MM.1S (cell line): ENCODE data around the gene PIGT.

Experiments
- DNase-seq: peaks from one replicate; pipeline ENCODE4 v3.0.0-alpha.2; 2015
- H2AFZ ChIP-seq: fragments of 300-600 bp; sonication (generic); 2 replicates; pipeline ENCODE4 v1.6.0; 2016; ENCODE audit warnings: antibody characterized with exemption, low read length
- H3F3A ChIP-seq: fragments of 300-600 bp; sonication (generic); 2 replicates; pipeline ENCODE4 v1.6.1; 2016; ENCODE audit warnings: mild to moderate bottlenecking, antibody characterized with exemption, low read length, moderate library complexity, mixed read lengths; ENCODE audit not compliant: insufficient read depth
- H3K27ac ChIP-seq: fragments of 300-600 bp; sonication (generic); 2 replicates; pipeline ENCODE4 v1.5.1; 2016; ENCODE audit warnings: mild to moderate bottlenecking, low read length
- H3K27me3 ChIP-seq: fragments of 300-600 bp; sonication (generic); replicated peaks from 2 replicates; pipeline ENCODE4 v1.6.0; 2016; ENCODE audit warnings: low read length; ENCODE audit not compliant: insufficient read depth
- H3K36me3 ChIP-seq: fragments of 300-600 bp; sonication (generic); replicated peaks from 2 replicates; pipeline ENCODE4 v1.6.1; 2016; ENCODE audit warnings: mild to moderate bottlenecking, low read length, mixed read lengths; ENCODE audit not compliant: insufficient read depth
- H3K4me1 ChIP-seq: fragments of 300-600 bp; sonication (generic); 2 replicates; pipeline ENCODE4 v1.6.1; 2016; ENCODE audit warnings: low read length, mixed read lengths
- H3K4me2 ChIP-seq: fragments of 300-600 bp; sonication (generic); 2 replicates; pipeline ENCODE4 v1.6.0; 2016; ENCODE audit warnings: low read depth, low read length
- H3K4me3 ChIP-seq: fragments of 300-600 bp; sonication (generic); 2 replicates; pipeline ENCODE4 v1.5.1; 2016; ENCODE audit warnings: low read length, mixed read lengths
- H3K79me2 ChIP-seq: fragments of 300-600 bp; sonication (generic); 2 replicates; pipeline ENCODE4 v1.6.1; 2016; ENCODE audit warnings: mixed run types, low read length, mixed read lengths
- H3K9ac ChIP-seq: fragments of 300-600 bp; sonication (generic); 2 replicates; pipeline ENCODE4 v1.6.1; 2016; ENCODE audit warnings: low read length, mixed read lengths
- H3K9me2 ChIP-seq: fragments of 300-600 bp; sonication (generic); replicated peaks from 2 replicates; pipeline ENCODE4 v1.6.1; 2016; ENCODE audit warnings: mild to moderate bottlenecking, low read length, mixed read lengths; ENCODE audit not compliant: insufficient read depth
- H3K9me3 ChIP-seq: fragments of 300-600 bp; sonication (generic); replicated peaks from 2 replicates; pipeline ENCODE4 v1.6.1; 2016; ENCODE audit warnings: mild to moderate bottlenecking, low read length, mixed read lengths; ENCODE audit not compliant: insufficient read depth
- H4K20me1 ChIP-seq: fragments of 300-600 bp; sonication (generic); 2 replicates; pipeline ENCODE4 v1.6.1; 2016; ENCODE audit warnings: mild to moderate bottlenecking, low read length, moderate library complexity, mixed read lengths; ENCODE audit not compliant: insufficient read depth
- EZH2 ChIP-seq: fragments of 300-600 bp; sonication (generic); optimal IDR thresholded peaks from 2 replicates; pipeline ENCODE3; 2017; ENCODE audit warnings: low read depth, mild to moderate bottlenecking, antibody characterized with exemption, low read length, mixed read lengths
- EZH2phosphoT487 ChIP-seq: fragments of 300-600 bp; sonication (generic); IDR thresholded peaks from 2 replicates; pipeline ENCODE4 v1.6.1; 2018; ENCODE audit warnings: antibody characterized with exemption, low read length
- TF ChIP-seq, protein P1 (sequence below): fragments of 300-600 bp; sonication (generic); IDR thresholded peaks from 2 replicates; pipeline ENCODE4 v1.5.1; 2016; ENCODE audit warnings: antibody characterized with exemption, low read length, mixed read lengths

Gene PIGT

DNA sequence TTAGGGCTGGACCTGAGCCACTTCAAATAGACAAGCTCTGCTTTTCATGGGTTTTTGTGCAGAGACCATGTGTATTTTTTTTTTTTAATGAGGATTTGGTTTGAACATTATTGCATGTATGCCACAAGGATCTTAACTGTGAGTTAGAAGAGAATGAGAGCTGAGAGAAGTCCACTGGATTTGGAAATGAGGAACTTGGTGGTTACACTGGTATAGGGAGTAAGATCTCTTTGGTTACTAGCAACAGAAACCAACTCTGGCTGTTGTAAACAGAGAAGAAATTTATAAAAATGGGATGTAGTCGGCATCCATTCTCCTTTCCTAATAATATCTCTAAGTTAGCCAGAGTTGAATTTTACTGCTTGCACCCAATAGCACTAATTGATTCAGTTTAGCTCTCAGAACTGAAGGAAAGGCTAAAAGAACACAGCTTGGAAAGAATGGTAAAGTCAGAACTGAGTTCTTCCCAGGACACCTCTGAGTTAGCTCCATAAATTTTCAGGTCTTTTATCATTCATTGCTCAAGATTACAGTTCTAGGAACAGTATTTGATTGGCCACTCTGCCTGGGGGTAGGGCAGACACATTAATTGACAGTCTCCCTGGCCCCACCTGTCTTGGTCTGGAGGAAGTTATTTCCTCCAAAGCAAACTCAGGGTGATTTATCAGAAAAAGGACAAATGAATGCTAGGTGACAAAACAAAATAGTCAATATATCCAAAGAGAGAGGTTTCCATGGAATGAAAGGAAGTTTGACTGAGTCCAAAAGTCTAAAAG is 49.7 kb downstream of the PIGT start:
- Histone ChIP-seq H3K27ac (no peak overlapping the region), H3K36me3 (no peaks in the 10 kb centered on the region), H3K4me2 (no peak overlapping the region), H3K4me3 (no peak overlapping the region), H3K9me3 (no peaks in the 10 kb centered on the region), H3K4me1 (no peaks in the 10 kb centered on the region), H3K79me2 (no peaks in the 10 kb centered on the region), H4K20me1 (no peaks in the 10 kb centered on the region), H3K9ac (no peak overlapping the region), H3F3A (no peaks in the 10 kb centered on the region), H3K27me3 (no peaks in the 10 kb centered on the region), H2AFZ (no peak overlapping the region), H3K9me2 (no peaks in the 10 kb centered on the region)
- no peak for DNase-seq
- TF ChIP-seq, protein P1, sequence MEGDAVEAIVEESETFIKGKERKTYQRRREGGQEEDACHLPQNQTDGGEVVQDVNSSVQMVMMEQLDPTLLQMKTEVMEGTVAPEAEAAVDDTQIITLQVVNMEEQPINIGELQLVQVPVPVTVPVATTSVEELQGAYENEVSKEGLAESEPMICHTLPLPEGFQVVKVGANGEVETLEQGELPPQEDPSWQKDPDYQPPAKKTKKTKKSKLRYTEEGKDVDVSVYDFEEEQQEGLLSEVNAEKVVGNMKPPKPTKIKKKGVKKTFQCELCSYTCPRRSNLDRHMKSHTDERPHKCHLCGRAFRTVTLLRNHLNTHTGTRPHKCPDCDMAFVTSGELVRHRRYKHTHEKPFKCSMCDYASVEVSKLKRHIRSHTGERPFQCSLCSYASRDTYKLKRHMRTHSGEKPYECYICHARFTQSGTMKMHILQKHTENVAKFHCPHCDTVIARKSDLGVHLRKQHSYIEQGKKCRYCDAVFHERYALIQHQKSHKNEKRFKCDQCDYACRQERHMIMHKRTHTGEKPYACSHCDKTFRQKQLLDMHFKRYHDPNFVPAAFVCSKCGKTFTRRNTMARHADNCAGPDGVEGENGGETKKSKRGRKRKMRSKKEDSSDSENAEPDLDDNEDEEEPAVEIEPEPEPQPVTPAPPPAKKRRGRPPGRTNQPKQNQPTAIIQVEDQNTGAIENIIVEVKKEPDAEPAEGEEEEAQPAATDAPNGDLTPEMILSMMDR: no peak
- TF ChIP-seq EZH2phosphoT487 (no peak), EZH2 (no peak)

DNA sequence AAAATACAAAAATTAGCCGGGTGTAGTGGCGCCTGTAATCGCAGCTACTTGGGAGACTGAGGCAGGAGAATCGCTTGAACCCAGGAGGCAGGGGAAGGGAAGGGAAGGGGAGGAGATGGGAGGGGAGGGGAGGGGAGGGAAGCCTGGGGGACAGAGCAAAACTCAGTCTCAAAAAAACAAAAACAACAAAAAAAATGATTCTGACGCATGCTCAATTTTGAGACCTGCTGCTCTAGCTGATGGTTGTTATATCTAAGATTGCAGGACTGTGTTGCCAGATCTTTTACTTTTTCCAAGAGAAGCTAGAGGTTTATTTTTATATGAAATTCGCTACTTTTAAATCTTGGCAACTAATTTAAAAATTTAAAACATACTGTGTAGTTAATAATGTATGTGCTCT is 51.2 kb downstream of the PIGT start:
- Histone ChIP-seq H3K27me3 (no peaks in the 10 kb centered on the region), H3K9ac (no peak overlapping the region), H3K9me3 (no peaks in the 10 kb centered on the region), H3K36me3 (no peaks in the 10 kb centered on the region), H3K27ac (no peak overlapping the region), H3K9me2 (no peaks in the 10 kb centered on the region), H3K4me1 (no peaks in the 10 kb centered on the region), H3K4me3 (no peak overlapping the region), H3K79me2 (no peaks in the 10 kb centered on the region), H2AFZ (no peak overlapping the region), H4K20me1 (no peaks in the 10 kb centered on the region), H3K4me2 (no peak overlapping the region), H3F3A (no peaks in the 10 kb centered on the region)
- TF ChIP-seq EZH2phosphoT487 (no peak), EZH2 (no peak)
- TF ChIP-seq, protein P1: no peak
- DNase-seq: no peak

DNA sequence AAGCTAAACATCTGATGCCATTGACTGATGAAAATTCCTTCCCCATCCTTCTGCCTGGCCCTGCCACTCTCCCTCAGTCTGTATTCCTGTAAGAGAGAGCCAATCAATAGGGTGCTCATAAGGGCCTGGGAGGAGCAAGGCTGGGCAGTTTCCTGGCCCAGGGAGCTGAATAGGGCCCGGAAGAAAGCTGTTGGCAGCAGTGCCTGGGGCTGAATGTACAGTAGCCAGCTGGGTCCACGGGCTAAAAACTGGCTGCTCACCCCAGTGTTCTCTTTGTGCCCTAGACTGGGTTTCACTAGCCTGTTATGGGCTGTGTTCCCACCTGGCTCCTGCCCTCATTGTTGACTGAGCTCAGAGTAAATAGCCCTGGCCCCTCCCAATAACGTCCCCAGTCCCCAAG is 51.9 kb downstream of the PIGT start:
- no peak overlapping the region for H3K9ac ChIP-seq
- no peaks in the 10 kb centered on the region for H4K20me1 ChIP-seq
- no peak overlapping the region for H3K4me3 ChIP-seq
- H3K27me3 ChIP-seq: no peaks in the 10 kb centered on the region
- no peaks in the 10 kb centered on the region for H3K36me3 ChIP-seq
- DNase-seq: no peak
- H3K4me1 ChIP-seq: no peaks in the 10 kb centered on the region
- no peak overlapping the region for H3K4me2 ChIP-seq
- TF ChIP-seq EZH2phosphoT487 (no peak), EZH2 (no peak)
- TF ChIP-seq, protein P1: no peak
- H3K9me2 ChIP-seq: no peaks in the 10 kb centered on the region
- H3K27ac ChIP-seq: no peak overlapping the region
- no peaks in the 10 kb centered on the region for H3F3A ChIP-seq
- no peaks in the 10 kb centered on the region for H3K9me3 ChIP-seq
- H3K79me2 ChIP-seq: no peaks in the 10 kb centered on the region
- no peak overlapping the region for H2AFZ ChIP-seq
